NT2/D1 (cell line): Measurements from ENCODE around the gene RALGPS2.

Source experiments
- DNase-seq: peaks from one replicate; pipeline ENCODE4 v3.0.0-alpha.2; 2011; ENCODE audit warnings: low read depth, low spot score
- H3K27me3 ChIP-seq: 2 replicates; pipeline ENCODE4 v1.6.0; 2011; ENCODE audit warnings: mild to moderate bottlenecking; ENCODE audit not compliant: insufficient read length, insufficient read depth
- H3K36me3 ChIP-seq: 2 replicates; pipeline ENCODE4 v1.6.1; 2011; ENCODE audit warnings: mild to moderate bottlenecking, low read length, mixed read lengths; ENCODE audit not compliant: insufficient read depth, insufficient read length
- H3K4me1 ChIP-seq: 2 replicates; pipeline ENCODE4 v1.5.1; 2011; ENCODE audit not compliant: insufficient read depth, insufficient read length
- H3K4me3 ChIP-seq: 2 replicates; pipeline ENCODE4 v1.5.1; 2011; ENCODE audit warnings: low read depth; ENCODE audit not compliant: insufficient read length
- H3K9ac ChIP-seq: 2 replicates; pipeline ENCODE4 v1.6.0; 2011; ENCODE audit warnings: low read depth; ENCODE audit not compliant: insufficient read length
- H3K9me3 ChIP-seq: 2 replicates; pipeline ENCODE4 v1.5.1; 2011; ENCODE audit warnings: mild to moderate bottlenecking, low read length; ENCODE audit not compliant: insufficient read depth
- SUZ12 ChIP-seq: IDR thresholded peaks from 2 replicates; pipeline ENCODE4 v1.6.1; 2011; ENCODE audit not compliant: insufficient read length, insufficient read depth; ENCODE audit errors: extremely low read depth
- YY1 ChIP-seq: IDR thresholded peaks from 2 replicates; pipeline ENCODE4 v1.6.1; 2011; ENCODE audit not compliant: insufficient read length, insufficient read depth
- ZNF274 ChIP-seq: IDR thresholded peaks from 2 replicates; pipeline ENCODE4 v1.6.1; 2011; ENCODE audit warnings: mild to moderate bottlenecking, low read depth, low read length

RALGPS2 gene

GRCh38 chr1:178684542-178685000 lies 40.5 kb upstream of the RALGPS2 start:
- TF ChIP-seq ZNF274 (no peak), YY1 (no peak), SUZ12 (no peak)
- no peak overlapping the region for H3K4me3 ChIP-seq
- H3K4me1 ChIP-seq: no peaks in the 10 kb centered on the region
- DNase-seq: no peak
- H3K27me3 ChIP-seq: no peaks in the 10 kb centered on the region
- no peaks in the 10 kb centered on the region for H3K9me3 ChIP-seq
- H3K36me3 ChIP-seq: no peaks in the 10 kb centered on the region
- H3K9ac ChIP-seq: no peak overlapping the region

GRCh38 chr1:178686407-178686806 lies 38.6 kb upstream of the RALGPS2 start:
- H3K27me3 ChIP-seq: no peaks in the 10 kb centered on the region
- no peaks in the 10 kb centered on the region for H3K4me1 ChIP-seq
- no peaks in the 10 kb centered on the region for H3K9me3 ChIP-seq
- TF ChIP-seq SUZ12 (no peak), YY1 (no peak), ZNF274 (no peak)
- no peak for DNase-seq
- no peaks in the 10 kb centered on the region for H3K36me3 ChIP-seq
- no peak overlapping the region for H3K9ac ChIP-seq
- H3K4me3 ChIP-seq: no peak overlapping the region

- Histone ChIP-seq H3K27me3 (no peaks in the 10 kb centered on the region), H3K4me3 (no peak overlapping the region), H3K9me3 (no peaks in the 10 kb centered on the region), H3K4me1 (no peaks in the 10 kb centered on the region), H3K9ac (no peak overlapping the region), H3K36me3 (no peaks in the 10 kb centered on the region)
- DNase-seq: no peak
- no peak for TF ChIP-seq ZNF274
- TF ChIP-seq SUZ12: no peak
Measured at GRCh38 chr1:178688244-178688643, 36.8 kb upstream of the RALGPS2 start.

GRCh38 chr1:178689769-178690168 lies 35.3 kb upstream of the RALGPS2 start:
- Histone ChIP-seq H3K4me1 (no peaks in the 10 kb centered on the region), H3K36me3 (no peaks in the 10 kb centered on the region)
- no peak for DNase-seq

GRCh38 chr1:178690496-178690895 lies 34.5 kb upstream of the RALGPS2 start:
- Histone ChIP-seq H3K9me3 (no peaks in the 10 kb centered on the region), H3K27me3 (no peaks in the 10 kb centered on the region), H3K36me3 (no peaks in the 10 kb centered on the region)

More at GRCh38 chr1:178689769-178690168, 35.3 kb upstream of the RALGPS2 start:
- Histone ChIP-seq H3K4me3 (no peak overlapping the region), H3K27me3 (no peaks in the 10 kb centered on the region), H3K9ac (no peak overlapping the region), H3K9me3 (no peaks in the 10 kb centered on the region)
- TF ChIP-seq SUZ12: no peak
- TF ChIP-seq ZNF274: no peak
- TF ChIP-seq YY1: no peak

GRCh38 chr1:178692564-178693327 lies 32.3 kb upstream of the RALGPS2 start:
- DNase-seq: no peak
- H3K4me1 ChIP-seq: no peaks in the 10 kb centered on the region
- TF ChIP-seq ZNF274 (no peak), SUZ12 (no peak), YY1 (no peak)
- no peak overlapping the region for H3K4me3 ChIP-seq
- no peaks in the 10 kb centered on the region for H3K9me3 ChIP-seq
- no peaks in the 10 kb centered on the region for H3K36me3 ChIP-seq
- no peaks in the 10 kb centered on the region for H3K27me3 ChIP-seq
- H3K9ac ChIP-seq: no peak overlapping the region

More at GRCh38 chr1:178690496-178690895, 34.5 kb upstream of the RALGPS2 start:
- Histone ChIP-seq H3K4me1 (no peaks in the 10 kb centered on the region), H3K9ac (no peak overlapping the region), H3K4me3 (no peak overlapping the region)
- DNase-seq: no peak
- TF ChIP-seq SUZ12 (no peak), YY1 (no peak), ZNF274 (no peak)

GRCh38 chr1:178693366-178693765 lies 31.7 kb upstream of the RALGPS2 start:
- no peaks in the 10 kb centered on the region for H3K4me1 ChIP-seq
- H3K9me3 ChIP-seq: no peaks in the 10 kb centered on the region
- H3K27me3 ChIP-seq: no peaks in the 10 kb centered on the region
- no peak overlapping the region for H3K4me3 ChIP-seq
- no peak overlapping the region for H3K9ac ChIP-seq
- no peaks in the 10 kb centered on the region for H3K36me3 ChIP-seq
- TF ChIP-seq ZNF274 (no peak), YY1 (no peak), SUZ12 (no peak)
- peak; percentile 25 for DNase-seq
